Urothelium cell line (cell line): ENCODE measurements around the gene SOX5.
"Not testable (repeated sequence)": the region's sequence is repeated elsewhere in the genome, so short reads cannot be mapped to it uniquely, and the experiment has no call there.

ENCODE experiments used
- DNase-seq: peaks from one replicate; pipeline ENCODE4 v3.0.0; 2011; ENCODE audit warnings: low spot score, mixed read lengths
- FAIRE-seq: peaks from 2 replicates; lab custom pipeline; 2011; peaks lifted over from hg19 to GRCh38; lab: Jason Lieb, UNC

SOX5 gene

DNA sequence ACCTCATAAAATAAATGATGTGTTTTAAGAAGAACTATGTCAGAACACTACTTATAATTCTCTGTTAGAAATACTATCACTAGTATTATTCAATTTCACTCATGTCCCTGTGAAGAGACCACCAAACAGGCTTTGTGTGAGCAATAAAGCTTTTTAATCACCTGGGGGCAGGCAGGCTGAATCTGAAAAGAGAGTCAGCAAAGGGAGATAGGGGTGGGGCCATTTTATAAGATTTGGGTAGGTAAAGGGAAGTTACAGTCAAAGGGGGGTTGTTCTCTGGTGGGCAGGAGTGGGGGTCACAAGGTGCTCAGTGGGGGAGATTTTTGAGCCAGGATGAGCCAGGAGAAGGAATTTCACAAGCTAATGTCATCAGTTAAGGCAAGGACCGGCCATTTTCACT lies 443.7 kb downstream of the SOX5 start:
- FAIRE-seq: not testable (repeated sequence)

DNA sequence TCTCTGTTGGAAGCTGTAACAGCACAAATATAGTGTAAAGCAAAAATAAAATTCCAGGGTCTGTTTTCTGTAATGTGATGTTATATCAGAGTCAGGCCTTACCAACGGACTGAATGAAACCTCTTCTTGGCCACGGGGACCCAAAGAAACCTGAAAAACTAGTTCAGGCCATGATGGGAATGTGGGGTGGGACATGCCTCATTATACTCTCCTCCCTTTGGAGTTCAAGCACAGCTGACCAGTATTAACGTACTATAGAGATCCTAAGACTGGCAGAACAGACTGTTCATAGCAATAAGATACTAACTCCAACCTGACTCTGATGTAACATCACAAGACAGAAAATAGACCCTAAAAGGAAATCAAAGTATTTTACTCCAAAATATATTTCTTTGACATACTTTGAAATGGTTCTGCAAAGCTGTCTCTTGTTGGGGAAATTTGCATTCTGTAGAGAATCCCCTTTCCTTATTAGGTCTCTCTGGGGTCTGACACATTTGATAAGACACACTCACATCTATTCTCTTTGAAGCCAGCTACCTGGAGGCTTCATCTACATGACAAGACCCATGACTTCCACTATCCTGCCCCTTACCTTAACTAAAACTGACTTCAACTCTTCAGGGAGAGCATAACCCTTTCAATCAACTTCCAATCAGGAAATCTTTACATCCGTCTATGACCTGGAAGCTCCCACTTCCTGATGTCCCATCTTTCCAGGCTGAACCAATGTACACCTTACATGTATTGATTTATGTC lies 444.6 kb downstream of the SOX5 start:
- FAIRE-seq (no peak), DNase-seq (no peak)

More for the DNA sequence above, 443.7 kb downstream of the SOX5 start:
- DNase-seq: not testable (repeated sequence)

DNA sequence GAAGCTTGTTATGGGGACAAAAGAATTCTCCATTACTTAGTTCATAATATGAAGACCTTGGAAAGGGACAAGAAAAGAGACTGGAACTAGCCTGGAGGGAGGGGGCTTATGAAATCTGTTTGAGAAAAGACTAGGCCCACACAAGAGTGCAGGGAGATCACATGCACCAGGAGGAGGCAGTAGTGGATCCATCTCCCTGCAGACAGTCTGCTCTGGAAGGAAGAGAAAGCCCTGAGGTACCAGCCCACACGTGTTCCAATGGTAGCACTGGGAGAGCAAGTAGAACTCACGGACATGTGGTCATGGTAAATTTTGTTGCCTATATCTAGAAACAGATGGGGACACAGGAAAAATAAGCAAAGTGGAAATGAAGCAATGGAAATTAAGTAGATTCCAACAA lies 445.4 kb downstream of the SOX5 start:
- DNase-seq (no peak), FAIRE-seq (no peak)

DNA sequence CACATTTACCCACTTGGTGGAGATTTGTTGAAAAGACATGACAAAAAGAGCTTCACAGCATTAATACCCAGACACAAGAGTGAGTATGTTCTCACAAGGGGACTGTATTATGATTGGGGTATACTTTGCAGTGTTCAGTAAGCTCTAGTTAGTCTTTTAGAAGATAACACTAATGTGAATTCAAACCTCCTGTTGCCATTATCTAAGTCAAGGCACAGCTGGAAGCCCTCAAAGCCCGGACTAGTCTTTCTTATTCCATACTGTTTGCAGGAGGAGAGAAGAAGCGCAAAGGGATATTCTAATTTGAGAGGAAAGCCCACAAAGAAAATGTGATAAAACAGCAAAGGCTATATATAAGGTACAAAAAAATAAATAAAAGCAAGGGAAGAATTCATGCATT lies 445.9 kb downstream of the SOX5 start:
- FAIRE-seq (no peak), DNase-seq (no peak)

DNA sequence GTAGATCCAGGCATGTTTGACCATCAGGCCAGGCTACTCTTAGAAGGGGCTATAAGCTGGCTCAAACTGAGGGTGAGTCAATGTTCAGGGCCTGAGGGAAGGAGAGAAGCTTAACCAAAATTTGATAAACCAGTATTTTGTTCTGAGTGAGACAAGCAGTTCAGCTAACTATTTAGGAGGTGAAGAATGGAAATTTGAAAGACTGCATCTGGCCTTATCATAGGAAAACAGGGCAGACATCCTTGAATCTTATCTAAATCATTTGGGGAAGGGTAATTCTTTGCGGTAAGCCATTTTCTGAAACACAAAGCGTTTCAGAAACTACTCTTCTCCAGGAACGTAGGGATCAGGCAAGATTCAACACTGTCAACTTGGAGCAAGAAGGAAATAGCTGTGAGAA lies 447.2 kb downstream of the SOX5 start:
- DNase-seq (no peak), FAIRE-seq (no peak)

DNA sequence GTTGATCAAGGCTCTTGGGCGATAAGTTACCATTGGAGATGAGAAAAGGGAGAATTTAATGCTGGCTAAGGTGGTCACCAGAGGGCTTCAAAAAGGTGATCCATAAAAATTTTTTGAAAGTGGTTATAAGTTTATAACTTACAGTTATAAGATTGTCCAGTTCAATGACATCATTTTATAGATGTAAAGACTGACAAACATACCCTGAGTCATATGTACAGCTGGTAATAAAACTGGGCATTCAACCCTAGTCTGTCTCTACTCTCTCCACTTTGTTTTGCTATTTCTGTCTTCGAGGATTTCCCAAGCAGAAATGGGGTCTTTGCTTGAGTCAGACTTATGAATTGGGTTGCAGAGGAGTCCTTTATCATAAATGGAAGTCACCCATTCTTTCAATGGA lies 454.0 kb downstream of the SOX5 start:
- no peak for DNase-seq
- FAIRE-seq: no peak

DNA sequence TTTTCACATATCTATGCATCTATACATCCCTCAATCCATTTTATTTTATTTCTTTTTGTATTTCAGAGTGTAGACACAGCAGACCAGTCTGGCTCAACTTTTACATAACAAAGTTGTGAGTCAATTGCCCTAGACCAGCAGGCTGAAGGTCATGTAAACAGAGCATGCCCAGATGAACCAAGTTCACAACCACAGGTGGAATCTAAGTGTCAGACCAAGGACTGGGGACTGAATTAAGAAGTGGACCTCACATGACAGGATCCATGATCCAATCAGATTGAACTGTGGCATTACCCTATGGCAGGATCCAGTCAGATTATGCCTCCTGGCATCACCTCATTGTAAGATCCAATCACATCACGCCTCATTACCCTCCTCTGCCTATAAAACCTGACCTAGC lies 455.8 kb downstream of the SOX5 start:
- FAIRE-seq: no peak
- DNase-seq: no peak

DNA sequence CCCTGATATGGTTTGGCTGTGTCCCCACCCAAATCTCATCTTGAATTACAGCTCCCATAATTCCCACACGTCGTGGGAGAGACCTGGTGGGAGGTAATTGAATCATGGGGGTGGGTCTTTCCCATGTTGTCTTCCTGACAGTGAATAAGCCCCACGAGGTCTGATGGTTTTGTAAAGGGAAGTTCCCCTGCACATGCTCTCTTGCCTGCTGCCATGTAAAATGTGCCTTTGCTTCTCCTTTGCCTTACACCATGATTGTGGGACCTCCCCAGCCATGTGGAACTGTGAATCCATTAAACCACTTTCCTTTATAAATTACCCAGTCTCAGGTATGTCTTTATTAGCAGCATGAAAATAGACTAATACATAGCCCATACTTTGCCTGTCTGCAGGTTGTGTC lies 458.4 kb downstream of the SOX5 start:
- not testable (repeated sequence) for FAIRE-seq, DNase-seq

DNA sequence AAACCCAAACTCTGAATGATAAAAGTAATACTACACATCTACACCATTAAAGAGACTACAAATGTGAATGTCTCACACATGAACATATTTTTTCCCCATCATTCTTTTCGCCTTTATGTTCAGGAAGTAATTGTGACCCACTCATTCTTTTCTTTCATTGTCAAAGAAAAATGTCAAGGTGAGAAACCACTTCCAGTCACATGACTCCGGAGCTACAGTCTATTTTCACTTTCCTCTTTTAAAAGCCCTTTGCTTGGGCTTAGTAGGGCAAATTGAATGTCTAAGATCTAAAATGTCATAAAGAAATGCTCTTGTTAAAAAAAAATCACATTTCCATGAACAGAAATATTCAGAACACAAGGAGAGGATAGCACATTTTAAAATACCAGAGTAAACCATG lies 461.3 kb downstream of the SOX5 start:
- FAIRE-seq: no peak
- no peak for DNase-seq

DNA sequence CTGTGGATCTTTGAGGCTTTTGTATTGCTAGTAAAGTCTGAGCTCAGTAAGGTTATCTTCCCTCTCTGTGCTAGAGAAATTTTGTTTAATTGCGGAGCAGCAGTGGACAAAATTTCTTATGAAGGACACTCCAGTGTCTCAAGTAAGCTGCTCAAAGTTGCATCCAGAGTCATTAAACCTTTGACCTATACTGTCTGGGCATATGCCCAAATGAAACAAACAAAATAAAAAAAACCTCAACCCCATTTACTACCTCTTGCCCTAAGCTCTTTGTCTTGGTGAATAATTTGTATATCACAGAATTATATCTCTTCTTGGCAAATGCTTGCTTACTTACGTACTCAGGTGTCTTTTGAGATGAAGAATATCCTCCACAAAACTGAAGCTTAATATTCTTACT lies 465.2 kb downstream of the SOX5 start:
- DNase-seq (no peak), FAIRE-seq (no peak)

DNA sequence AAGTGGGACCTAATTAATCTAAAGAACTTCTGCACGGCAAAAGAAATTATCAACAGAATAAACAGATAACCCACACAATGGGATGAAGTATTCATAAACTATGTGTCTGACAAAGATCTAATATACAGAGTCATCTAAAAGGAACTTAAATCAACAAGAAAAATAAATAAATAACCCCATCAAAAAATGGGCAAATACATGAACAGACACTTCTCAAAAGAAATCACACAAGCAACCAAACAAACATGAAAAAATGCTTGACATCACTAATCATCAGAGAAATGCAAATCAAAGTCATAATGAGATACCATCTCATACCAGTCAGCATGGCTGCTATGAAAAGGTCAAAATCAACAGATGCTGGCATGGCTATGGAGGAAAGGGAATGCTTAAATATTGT lies 466.9 kb downstream of the SOX5 start:
- DNase-seq (no peak), FAIRE-seq (no peak)
